ENCODE measurements around the gene PRR19.

GRCh38 chr19:42328854-42329253, 26.9 kb downstream of the PRR19 start:
- TF ChIP-seq POLR2AphosphoS5 (IDR thresholded peaks at IDR 0.05; ENCODE audit: low read depth) (no peak), CTCF (IDR thresholded peaks at IDR 0.05; ENCODE audit: insufficient read depth, low read length) (no peak), REST (IDR thresholded peaks at IDR 0.05; ENCODE audit: insufficient replicate concordance, low read depth) (no peak), SPI1 (IDR thresholded peaks at IDR 0.05; ENCODE audit: borderline replicate concordance, low read depth) (no peak), GABPA (IDR thresholded peaks at IDR 0.05; ENCODE audit: low read depth) (no peak)

All from HL-60 (cell line).